HepG2 (cell line): ENCODE results near the gene ARID1A. TPM values are rescaled to one million over a fixed set of nuclear protein-coding genes. Genes with fewer than 3 reads are reported as not detected.

Source experiments
- ATAC-seq: fragments of 200-7000 bp; cut with Tn5 transposase; 3 replicates; pipeline ENCODE4 v1.9.1; 2020; ENCODE audit warnings: mild to moderate bottlenecking, moderate library complexity
- BruUV-seq: library from RNA; stranded (reverse); fragments of 400-500 nt; replicated peaks from 2 replicates; lab custom pipeline; 2021; lab: Mats Ljungman, UMichigan
- CTCF ChIA-PET: fragments of 300-600 bp; formaldehyde crosslinking; extraction: SDS; loops from one replicate; lab custom pipeline; 2021; ENCODE audit warnings: low total read pairs, inconsistent platforms, low intra/inter-chr PET ratio; lab: Yijun Ruan, JAX
- POLR2A ChIA-PET: fragments of 350-600 bp; sonication (Branson Sonifier 250); formaldehyde crosslinking; loops from one replicate; lab custom pipeline; 2020; ENCODE audit warnings: antibody characterized with exemption, inconsistent platforms; lab: Yijun Ruan, JAX
- DNase-seq: peaks from one replicate; pipeline ENCODE4 v3.0.0-alpha.2; 2015; ENCODE audit warnings: low spot score
- FAIRE-seq: peaks from 3 replicates; lab custom pipeline; 2011; peaks lifted over from hg19 to GRCh38; lab: Jason Lieb, UNC
- H2AFZ ChIP-seq: one replicate; pipeline ENCODE4 v1.6.1; 2011; ENCODE audit warnings: low read length, inconsistent platforms
- H3K27ac ChIP-seq: fragments of 300-600 bp; 3 replicates; pipeline ENCODE4 v1.8.0; 2011; ENCODE audit warnings: mixed run types, mild to moderate bottlenecking, mixed read lengths, low read length, inconsistent platforms; ENCODE audit not compliant: insufficient read depth; ENCODE audit errors: extremely low read length
- H3K27me3 ChIP-seq, 2 experiments: fragments of 200-600 bp in 1 of 2; 2 replicates in 1 of 2; 3 replicates in 1 of 2; pipeline versions ENCODE4 v1.6.0 to v1.8.0; 2011; ENCODE audit warnings: low read length in 2 of 2, mild to moderate bottlenecking in 2 of 2, moderate library complexity in 2 of 2, inconsistent platforms in 1 of 2; ENCODE audit not compliant: insufficient read depth in 2 of 2, control insufficient read depth in 1 of 2
- H3K36me3 ChIP-seq, 2 experiments: fragments of 200-600 bp in 1 of 2; replicated peaks in 1 of 2; 2 replicates in 1 of 2; 3 replicates in 1 of 2; pipeline versions ENCODE4 v1.5.1 to v1.8.0; 2011; ENCODE audit warnings: low read length in 2 of 2, inconsistent platforms in 1 of 2; ENCODE audit not compliant: insufficient read depth in 2 of 2, control insufficient read depth in 1 of 2
- H3K4me1 ChIP-seq: 2 replicates; pipeline ENCODE4 v1.5.1; 2012; ENCODE audit warnings: low read length, inconsistent platforms; ENCODE audit not compliant: insufficient read depth
- H3K4me2 ChIP-seq: 2 replicates; pipeline ENCODE4 v1.6.0; 2011; ENCODE audit warnings: low read depth, low read length, inconsistent platforms
- H3K4me3 ChIP-seq, 3 experiments: fragments of 200-600 bp in 1 of 3; sonication (generic), shearing (Covaris generic) in 1 of 3; replicated peaks in 1 of 3; 2 replicates each; pipeline ENCODE4 v1.5.1; 2011 to 2016; ENCODE audit warnings: low read length in 3 of 3, inconsistent platforms in 2 of 3, low read depth in 2 of 3, mild to moderate bottlenecking in 2 of 3, control low read depth in 1 of 3, mixed read lengths in 1 of 3; ENCODE audit not compliant: insufficient read depth in 1 of 3
- H3K79me2 ChIP-seq: one replicate; pipeline ENCODE4 v1.6.1; 2011; ENCODE audit warnings: low read length, inconsistent platforms; ENCODE audit not compliant: insufficient read depth
- H3K9ac ChIP-seq: 2 replicates; pipeline ENCODE4 v1.6.0; 2011; ENCODE audit warnings: mild to moderate bottlenecking, low read depth, low read length, inconsistent platforms; ENCODE audit not compliant: insufficient read depth
- H3K9me3 ChIP-seq: 2 replicates; pipeline ENCODE4 v1.5.1; 2012; ENCODE audit warnings: mild to moderate bottlenecking, low read length
- H4K20me1 ChIP-seq: 2 replicates; pipeline ENCODE4 v1.6.0; 2011; ENCODE audit warnings: inconsistent platforms, mild to moderate bottlenecking, low read length, moderate library complexity; ENCODE audit not compliant: insufficient read depth
- ADNP ChIP-seq: sonication (generic); formaldehyde crosslinking; IDR thresholded peaks from 2 replicates; pipeline ENCODE4 v1.4.0; 2020; ENCODE audit warnings: missing genetic modification reagents
- HES4 ChIP-seq: sonication (generic); formaldehyde crosslinking; IDR thresholded peaks from 2 replicates; pipeline ENCODE4 v1.9.0; 2021; ENCODE audit warnings: mild to moderate bottlenecking, missing genetic modification reagents, borderline replicate concordance
- HOXA3 ChIP-seq: sonication (generic); formaldehyde crosslinking; IDR thresholded peaks from 2 replicates; pipeline ENCODE4 v1.5.0; 2020; ENCODE audit warnings: missing genetic modification reagents
- MAF1 ChIP-seq: sonication (generic); formaldehyde crosslinking; IDR thresholded peaks from 2 replicates; pipeline ENCODE4 v1.5.0; 2020; ENCODE audit warnings: missing genetic modification reagents, borderline replicate concordance
- MIER2 ChIP-seq: IDR thresholded peaks from 2 replicates; pipeline ENCODE4 v1.6.1; 2016; ENCODE audit warnings: missing biosample characterization, missing genetic modification reagents
- TAF1 ChIP-seq: sonication (generic); formaldehyde crosslinking; IDR thresholded peaks from 2 replicates; pipeline ENCODE4 v1.4.0; 2020; ENCODE audit warnings: missing genetic modification reagents
- ZBTB1 ChIP-seq: sonication (generic); formaldehyde crosslinking; IDR thresholded peaks from 2 replicates; pipeline ENCODE4 v1.4.0; 2020; ENCODE audit warnings: missing genetic modification reagents, borderline replicate concordance
- ZNF234 ChIP-seq: sonication (generic); formaldehyde crosslinking; conservative IDR thresholded peaks from 2 replicates; pipeline ENCODE4 v1.5.1; 2020; ENCODE audit warnings: mild to moderate bottlenecking, missing genetic modification reagents
- ZNF382 ChIP-seq: sonication (generic); formaldehyde crosslinking; IDR thresholded peaks from 2 replicates; pipeline ENCODE4 v1.5.0; 2020; ENCODE audit warnings: missing genetic modification reagents, mild to moderate bottlenecking, borderline replicate concordance
- ZNF496 ChIP-seq: sonication (generic); formaldehyde crosslinking; IDR thresholded peaks from 2 replicates; pipeline ENCODE4 v1.8.1; 2023; ENCODE audit warnings: mild to moderate bottlenecking, moderate library complexity, missing genetic modification reagents; ENCODE audit not compliant: insufficient replicate concordance
- ZNF678 ChIP-seq: sonication (generic); formaldehyde crosslinking; IDR thresholded peaks from 2 replicates; pipeline ENCODE4 v1.4.0; 2020; ENCODE audit warnings: mild to moderate bottlenecking, missing genetic modification reagents
- ZNF841 ChIP-seq: sonication (generic); formaldehyde crosslinking; IDR thresholded peaks from 2 replicates; pipeline ENCODE4 v1.8.1; 2023; ENCODE audit warnings: missing genetic modification reagents, borderline replicate concordance
- WGBS: methylation state at CpG from one replicate; pipeline ENCODE4 v1.1.6; 2017; ENCODE audit warnings: low lambda C conversion rate; 5-methylcytosine and 5-hydroxymethylcytosine counted together
- in situ Hi-C: cut with HindIII; loops from 2 replicates; pipeline ENCODE4 v1.10.0; 2017; ENCODE audit warnings: low pct_unique_long_range_greater_than_20kb; ENCODE audit not compliant: extremely low pct_ligation_motif_present
- intact Hi-C: fragments of 100-400 bp; cut with micrococcal nuclease; formaldehyde crosslinking; loops from one replicate; pipeline ENCODE4 v1.10.0; 2022; ENCODE audit not compliant: unreplicated experiment
- polyA plus RNA-seq, 8 experiments: library from polyadenylated mRNA; depleted of rRNA in 3 of 8; stranded (reverse) in 7 of 8; unstranded in 1 of 8; fragments of >200 nt; fragmentation: Illumina TruSeq in 4 of 8; extraction: Trizol in 4 of 8; gene quantifications; 2 replicates each; pipeline versions ENCODE4 v1.2.1 to v1.2.3, GENCODE V29; 2011 to 2016; ENCODE audit warnings: low read depth in 4 of 8, missing spikeins in 1 of 8, mixed read lengths in 1 of 8; ENCODE audit not compliant: insufficient read depth in 1 of 8
- total RNA-seq, 5 experiments: library from RNA; depleted of rRNA; stranded (reverse); fragments of >200 nt; fragmentation: Illumina TruSeq; extraction: Trizol; gene quantifications; 2 replicates each; pipeline ENCODE4 v1.2.3, GENCODE V29; 2016; ENCODE audit warnings: low read depth in 1 of 5
- TF ChIP-seq, protein P1 (sequence below): sonication (generic); formaldehyde crosslinking; IDR thresholded peaks from 2 replicates; pipeline ENCODE4 v1.5.0; 2020; ENCODE audit warnings: missing genetic modification reagents
- TF ChIP-seq, protein P2 (sequence below): sonication (generic); formaldehyde crosslinking; IDR thresholded peaks from 2 replicates; pipeline ENCODE4 v1.8.1; 2022; ENCODE audit warnings: low read depth, mild to moderate bottlenecking, missing genetic modification reagents
- TF ChIP-seq, protein P3 (sequence below): IDR thresholded peaks from 2 replicates; pipeline ENCODE4 v1.6.1; 2016; ENCODE audit warnings: low read depth, control low read depth
- TF ChIP-seq, protein P4 (sequence below): sonication (generic); formaldehyde crosslinking; IDR thresholded peaks from 2 replicates; pipeline ENCODE4 v1.4.0; 2020; ENCODE audit warnings: missing genetic modification reagents, borderline replicate concordance

Gene ARID1A
- total and polyA plus RNA-seq, 2 of the 13 experiments (the other 11 are each of a cell fraction or from before 2014, with no cell fraction given), result 11.9 to 15.9 TPM

DNA sequence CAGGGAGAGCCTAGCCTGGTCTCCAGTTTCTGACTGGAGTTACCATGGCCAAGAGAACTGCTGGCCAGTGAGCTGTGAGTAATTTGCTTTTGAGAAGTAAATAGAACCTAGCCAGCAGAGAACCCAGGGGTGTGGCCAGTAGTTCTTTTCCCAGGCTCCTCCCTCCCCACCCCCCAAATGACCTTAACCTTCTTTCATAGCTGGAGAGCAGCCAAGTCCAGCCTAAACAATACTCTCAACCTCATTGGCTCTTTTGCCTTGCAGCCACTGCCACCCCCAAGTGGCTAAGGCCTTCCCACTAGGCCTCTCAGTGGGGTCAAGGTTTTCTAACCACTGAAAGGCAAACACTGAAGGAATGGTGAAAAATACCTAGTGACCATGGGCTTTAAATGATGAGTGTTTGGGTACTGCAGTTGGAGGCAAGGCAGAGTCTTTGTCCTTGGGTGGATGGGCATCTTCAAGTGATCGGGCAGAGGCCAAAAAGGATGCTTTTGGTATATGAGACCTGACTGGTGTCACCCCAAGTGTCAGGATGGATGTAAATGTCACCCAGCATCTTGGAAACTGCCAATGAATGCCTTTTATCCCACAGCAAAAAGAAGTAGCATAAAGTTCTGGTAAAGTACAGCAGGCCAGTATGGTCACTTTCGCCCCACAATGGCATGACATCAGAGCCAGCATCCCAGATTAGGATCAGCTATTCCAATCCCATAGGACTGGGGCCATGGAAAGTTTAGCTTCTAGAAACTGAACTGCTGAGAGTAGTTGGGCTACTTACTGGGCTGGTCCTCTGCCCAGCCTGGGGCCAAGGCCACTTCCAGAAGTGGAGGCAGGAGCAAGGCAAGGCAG lies 88.4 kb downstream of the ARID1A start:
- H3K4me3 ChIP-seq, result peak overlapping the region in 1 of 3 experiments; percentile 17; a peak in 1 of 6 replicates
- no peaks in the 10 kb centered on the region for H4K20me1 ChIP-seq
- no peak overlapping the region for H2AFZ ChIP-seq
- WGBS, result 7% methylated on average over 2 of the region's 2 CpGs
- DNase-seq (peak; percentile 99), ATAC-seq (peak; percentile 76), FAIRE-seq (peak; percentile 100)
- no TSS peak for BruUV-seq
- peaks cover 8% of the 10 kb centered on the region for H3K79me2 ChIP-seq
- H3K4me2 ChIP-seq, result peak overlapping the region; percentile 66
- no peaks in the 10 kb centered on the region; a peak in 1 of 5 replicates for H3K27me3 ChIP-seq
- intact Hi-C loops, result no loop called here
- peaks cover 8 to 15% of the 10 kb centered on the region in 2 experiments for H3K36me3 ChIP-seq
- in situ Hi-C loops, result no loop called here
- POLR2A ChIA-PET, result interaction anchor here (0.8 to 7.0 kb wide), 8 partner anchors 11 to 91 kb away, joined by 3 to 127 read pairs (median 14); partner anchors contain the start of gene ARID1A
- peaks cover 60% of the 10 kb centered on the region for H3K4me1 ChIP-seq
- peak overlapping the region; percentile 97 for H3K27ac ChIP-seq
- peak overlapping the region; percentile 22 for H3K9ac ChIP-seq
- H3K9me3 ChIP-seq, result no peaks in the 10 kb centered on the region
- CTCF ChIA-PET, result no interaction called here
- TF ChIP-seq MAF1 (CRISPR knock-in tag) (no peak), ZNF841 (no peak), ZNF382 (no peak), MIER2 (CRISPR knock-in tag) (no peak), ZNF234 (CRISPR knock-in tag) (no peak), HOXA3 (peak; percentile 77; the same call in 1 of the 2 replicates), ZBTB1 (CRISPR knock-in tag) (no peak), ADNP (CRISPR knock-in tag) (no peak), ZNF678 (CRISPR knock-in tag) (no peak), HES4 (CRISPR knock-in tag) (no peak), TAF1 (no peak; the same call in 1 of the 2 replicates), ZNF496 (CRISPR knock-in tag) (no peak)
- TF ChIP-seq, protein P1, sequence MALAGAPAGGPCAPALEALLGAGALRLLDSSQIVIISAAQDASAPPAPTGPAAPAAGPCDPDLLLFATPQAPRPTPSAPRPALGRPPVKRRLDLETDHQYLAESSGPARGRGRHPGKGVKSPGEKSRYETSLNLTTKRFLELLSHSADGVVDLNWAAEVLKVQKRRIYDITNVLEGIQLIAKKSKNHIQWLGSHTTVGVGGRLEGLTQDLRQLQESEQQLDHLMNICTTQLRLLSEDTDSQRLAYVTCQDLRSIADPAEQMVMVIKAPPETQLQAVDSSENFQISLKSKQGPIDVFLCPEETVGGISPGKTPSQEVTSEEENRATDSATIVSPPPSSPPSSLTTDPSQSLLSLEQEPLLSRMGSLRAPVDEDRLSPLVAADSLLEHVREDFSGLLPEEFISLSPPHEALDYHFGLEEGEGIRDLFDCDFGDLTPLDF, result no peak
- TF ChIP-seq, protein P2, sequence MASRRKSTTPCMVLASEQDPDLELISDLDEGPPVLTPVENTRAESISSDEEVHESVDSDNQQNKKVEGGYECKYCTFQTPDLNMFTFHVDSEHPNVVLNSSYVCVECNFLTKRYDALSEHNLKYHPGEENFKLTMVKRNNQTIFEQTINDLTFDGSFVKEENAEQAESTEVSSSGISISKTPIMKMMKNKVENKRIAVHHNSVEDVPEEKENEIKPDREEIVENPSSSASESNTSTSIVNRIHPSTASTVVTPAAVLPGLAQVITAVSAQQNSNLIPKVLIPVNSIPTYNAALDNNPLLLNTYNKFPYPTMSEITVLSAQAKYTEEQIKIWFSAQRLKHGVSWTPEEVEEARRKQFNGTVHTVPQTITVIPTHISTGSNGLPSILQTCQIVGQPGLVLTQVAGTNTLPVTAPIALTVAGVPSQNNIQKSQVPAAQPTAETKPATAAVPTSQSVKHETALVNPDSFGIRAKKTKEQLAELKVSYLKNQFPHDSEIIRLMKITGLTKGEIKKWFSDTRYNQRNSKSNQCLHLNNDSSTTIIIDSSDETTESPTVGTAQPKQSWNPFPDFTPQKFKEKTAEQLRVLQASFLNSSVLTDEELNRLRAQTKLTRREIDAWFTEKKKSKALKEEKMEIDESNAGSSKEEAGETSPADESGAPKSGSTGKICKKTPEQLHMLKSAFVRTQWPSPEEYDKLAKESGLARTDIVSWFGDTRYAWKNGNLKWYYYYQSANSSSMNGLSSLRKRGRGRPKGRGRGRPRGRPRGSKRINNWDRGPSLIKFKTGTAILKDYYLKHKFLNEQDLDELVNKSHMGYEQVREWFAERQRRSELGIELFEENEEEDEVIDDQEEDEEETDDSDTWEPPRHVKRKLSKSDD (CRISPR knock-in tag), result 0 out of 2 replicates have a peak, but pooled peaks have one; percentile 47
- TF ChIP-seq, protein P3, sequence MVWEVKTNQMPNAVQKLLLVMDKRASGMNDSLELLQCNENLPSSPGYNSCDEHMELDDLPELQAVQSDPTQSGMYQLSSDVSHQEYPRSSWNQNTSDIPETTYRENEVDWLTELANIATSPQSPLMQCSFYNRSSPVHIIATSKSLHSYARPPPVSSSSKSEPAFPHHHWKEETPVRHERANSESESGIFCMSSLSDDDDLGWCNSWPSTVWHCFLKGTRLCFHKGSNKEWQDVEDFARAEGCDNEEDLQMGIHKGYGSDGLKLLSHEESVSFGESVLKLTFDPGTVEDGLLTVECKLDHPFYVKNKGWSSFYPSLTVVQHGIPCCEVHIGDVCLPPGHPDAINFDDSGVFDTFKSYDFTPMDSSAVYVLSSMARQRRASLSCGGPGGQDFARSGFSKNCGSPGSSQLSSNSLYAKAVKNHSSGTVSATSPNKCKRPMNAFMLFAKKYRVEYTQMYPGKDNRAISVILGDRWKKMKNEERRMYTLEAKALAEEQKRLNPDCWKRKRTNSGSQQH, result no peak; the same call in none of the 2 replicates
- TF ChIP-seq, protein P4, sequence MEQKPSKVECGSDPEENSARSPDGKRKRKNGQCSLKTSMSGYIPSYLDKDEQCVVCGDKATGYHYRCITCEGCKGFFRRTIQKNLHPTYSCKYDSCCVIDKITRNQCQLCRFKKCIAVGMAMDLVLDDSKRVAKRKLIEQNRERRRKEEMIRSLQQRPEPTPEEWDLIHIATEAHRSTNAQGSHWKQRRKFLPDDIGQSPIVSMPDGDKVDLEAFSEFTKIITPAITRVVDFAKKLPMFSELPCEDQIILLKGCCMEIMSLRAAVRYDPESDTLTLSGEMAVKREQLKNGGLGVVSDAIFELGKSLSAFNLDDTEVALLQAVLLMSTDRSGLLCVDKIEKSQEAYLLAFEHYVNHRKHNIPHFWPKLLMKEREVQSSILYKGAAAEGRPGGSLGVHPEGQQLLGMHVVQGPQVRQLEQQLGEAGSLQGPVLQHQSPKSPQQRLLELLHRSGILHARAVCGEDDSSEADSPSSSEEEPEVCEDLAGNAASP (CRISPR knock-in tag), result peak; percentile 90; the same call in 1 of the 2 replicates
